Superior temporal gyrus (tissue), 1 donor: ENCODE measurements around the gene MAP4.
"Not testable (repeated sequence)": the region's sequence is repeated elsewhere in the genome, so short reads cannot be mapped to it uniquely, and the experiment has no call there.

Experiments
- DNase-seq: peaks from one replicate; pipeline ENCODE4 v3.0.0-alpha.2; 2016; ENCODE audit errors: extremely low spot score

The MAP4 gene

DNA sequence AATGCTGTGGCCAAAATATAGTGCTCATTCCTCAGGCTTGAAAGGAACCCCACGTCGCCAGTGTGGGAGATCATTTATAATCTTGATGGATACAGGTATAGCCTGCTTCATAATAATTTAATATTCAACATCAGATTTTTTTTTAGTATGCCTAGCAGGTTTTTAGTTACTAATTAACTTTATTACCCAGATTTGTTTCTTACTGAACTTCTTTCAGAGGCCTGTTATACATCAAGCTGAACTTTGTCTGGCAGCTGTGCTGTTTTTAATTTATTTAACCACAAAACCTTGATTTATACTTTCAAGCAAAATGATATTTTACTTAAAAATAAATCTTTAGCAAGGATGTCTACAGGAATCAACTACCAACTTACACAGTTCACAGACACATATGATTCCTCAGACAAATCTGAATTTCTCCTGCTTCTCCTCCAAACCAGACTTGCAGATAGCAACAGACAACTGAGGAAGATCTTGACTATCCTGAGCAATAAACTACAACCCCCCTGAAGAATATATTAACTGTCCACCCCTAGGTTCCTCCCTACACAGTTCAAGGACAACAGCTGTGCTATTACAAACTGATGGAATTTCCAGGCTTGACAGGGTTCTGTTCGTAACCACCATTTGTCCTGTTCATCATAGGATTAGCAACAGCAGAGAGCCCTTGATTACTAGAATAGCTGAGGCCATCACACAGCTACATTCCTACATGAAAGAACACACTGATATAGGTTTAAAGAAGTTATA, 610 bp downstream of the MAP4 start:
- DNase-seq, result peak; percentile 46

- no peak for DNase-seq
Measured at GRCh38 chr3:48014358-48014757, 1.9 kb downstream of the MAP4 start.

DNA sequence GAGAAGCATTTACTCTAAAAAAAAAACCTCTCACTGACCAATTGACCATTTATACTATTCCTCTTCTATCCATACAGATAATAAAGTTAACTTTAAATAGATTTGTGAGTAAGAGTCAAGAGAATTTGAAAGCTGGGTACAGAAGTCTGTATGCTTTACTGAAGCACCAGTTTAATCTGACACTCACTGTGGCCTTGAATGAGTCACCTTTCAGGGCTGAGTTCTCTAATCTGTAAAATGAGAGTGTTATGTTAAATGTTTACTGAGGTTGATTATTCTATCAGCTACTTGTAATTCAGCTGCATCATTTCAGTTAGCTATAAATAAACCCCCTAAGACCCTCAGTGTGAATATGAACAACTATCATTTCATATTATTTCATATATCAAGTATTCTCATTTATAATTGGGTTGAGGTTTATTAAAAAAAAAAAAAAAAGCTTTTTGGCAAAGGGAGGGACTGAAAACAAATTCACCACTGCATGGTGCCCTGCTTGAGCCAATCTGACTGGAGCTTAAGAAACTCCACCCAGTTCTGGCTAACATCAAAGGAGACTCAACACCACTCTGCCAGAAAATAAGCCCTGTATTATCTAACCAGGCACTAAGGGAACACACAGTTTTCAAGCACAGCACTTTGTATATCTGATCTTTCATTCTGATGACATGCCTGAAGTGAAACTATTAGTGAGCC, 2.8 kb downstream of the MAP4 start:
- DNase-seq, result no peak

DNA sequence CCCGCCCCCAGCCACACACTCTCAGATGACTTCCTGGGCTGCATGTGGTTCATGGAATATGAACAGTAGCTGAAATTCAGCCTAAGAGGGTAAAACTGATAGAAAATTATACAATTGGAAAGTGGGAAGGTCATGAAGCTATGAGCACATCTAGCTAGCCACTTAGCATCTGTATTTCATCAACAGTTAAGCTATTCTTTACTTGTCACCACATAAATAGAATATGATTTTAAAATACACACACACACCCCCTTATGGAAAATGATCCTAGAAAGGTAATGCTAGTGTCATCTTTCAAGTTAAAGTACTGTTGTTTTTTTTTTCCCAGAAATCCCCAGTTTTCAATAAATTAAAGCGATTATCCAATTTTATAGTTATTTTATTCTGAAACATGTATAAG, 3.6 kb downstream of the MAP4 start:
- DNase-seq, result no peak

GRCh38 chr3:48008066-48008465, 8.2 kb downstream of the MAP4 start:
- DNase-seq, result not testable (repeated sequence)

DNA sequence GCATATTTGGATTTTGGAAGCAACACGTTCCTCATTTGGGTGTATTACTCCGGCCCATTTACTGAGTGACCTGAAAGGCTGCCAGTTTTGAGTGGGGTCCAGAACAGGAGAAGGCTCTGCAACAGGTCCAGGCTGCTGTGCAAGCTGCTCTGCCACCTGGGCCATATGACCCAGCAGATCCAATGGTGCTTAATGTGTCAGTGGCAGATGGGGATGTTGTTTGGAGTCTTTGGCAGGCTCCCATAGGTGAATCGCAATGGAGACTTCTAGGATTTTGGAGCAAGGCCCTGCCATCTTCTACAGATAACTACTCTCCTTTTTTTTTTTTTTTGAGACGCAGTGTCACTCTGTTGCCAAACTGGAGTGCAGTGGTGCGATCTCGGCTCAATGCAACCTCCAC, 8.9 kb downstream of the MAP4 start:
- not testable (repeated sequence) for DNase-seq

GRCh38 chr3:48006794-48007193, 9.4 kb downstream of the MAP4 start:
- DNase-seq, result not testable (repeated sequence)

GRCh38 chr3:48004694-48005093, 11.5 kb downstream of the MAP4 start:
- no peak for DNase-seq

GRCh38 chr3:48002787-48003186, 13.4 kb downstream of the MAP4 start:
- no peak for DNase-seq

DNA sequence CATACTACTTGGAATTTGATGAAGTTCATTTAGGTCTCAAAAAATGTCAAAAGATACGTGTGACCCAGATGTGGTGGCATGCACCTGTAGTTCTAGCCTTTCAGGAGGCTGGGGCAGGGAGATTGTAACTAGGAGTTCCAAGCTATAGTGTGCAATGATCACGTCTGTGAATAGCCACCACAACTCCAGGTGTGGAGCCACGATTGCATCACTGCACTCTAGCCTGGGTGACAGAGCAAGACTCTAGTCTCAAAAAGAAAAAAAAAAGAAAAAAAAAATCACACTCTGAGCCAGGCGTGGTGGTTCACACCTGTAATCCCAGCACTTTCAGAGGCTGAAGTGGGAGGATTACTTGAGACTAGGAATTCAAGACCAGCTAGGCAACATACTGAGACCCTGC, 14.2 kb downstream of the MAP4 start:
- DNase-seq, result no peak

DNA sequence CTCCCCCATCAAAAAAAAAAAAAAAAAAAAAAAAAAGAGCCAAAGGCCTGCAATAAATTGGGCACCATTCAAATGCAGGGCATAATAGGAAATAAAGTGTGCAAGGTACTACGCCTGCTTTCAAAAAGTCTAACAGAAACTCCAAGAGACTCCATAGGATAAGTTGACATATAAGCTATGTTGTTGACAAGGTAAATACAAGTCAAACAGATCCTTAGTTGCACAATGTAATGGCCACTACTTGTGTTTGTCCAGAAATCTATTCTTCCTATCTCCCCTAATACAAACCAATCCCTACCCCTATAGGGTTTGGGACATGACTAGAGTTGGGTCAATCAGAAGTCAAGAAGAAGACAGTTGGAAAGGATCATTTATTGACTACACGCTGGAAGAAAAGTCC, 16.0 kb downstream of the MAP4 start:
- DNase-seq, result no peak

GRCh38 chr3:47996440-47996839, 19.8 kb downstream of the MAP4 start:
- no peak for DNase-seq

GRCh38 chr3:47994180-47994579, 22.0 kb downstream of the MAP4 start:
- DNase-seq, result no peak

- no peak for DNase-seq
Measured at GRCh38 chr3:47991341-47991740, 24.9 kb downstream of the MAP4 start.

- DNase-seq, result peak; percentile 95
Measured at GRCh38 chr3:47989981-47990440, 26.2 kb downstream of the MAP4 start.

GRCh38 chr3:47985381-47985780, 30.8 kb downstream of the MAP4 start:
- DNase-seq, result no peak

GRCh38 chr3:47984075-47984728, 32.0 kb downstream of the MAP4 start:
- DNase-seq, result no peak

DNA sequence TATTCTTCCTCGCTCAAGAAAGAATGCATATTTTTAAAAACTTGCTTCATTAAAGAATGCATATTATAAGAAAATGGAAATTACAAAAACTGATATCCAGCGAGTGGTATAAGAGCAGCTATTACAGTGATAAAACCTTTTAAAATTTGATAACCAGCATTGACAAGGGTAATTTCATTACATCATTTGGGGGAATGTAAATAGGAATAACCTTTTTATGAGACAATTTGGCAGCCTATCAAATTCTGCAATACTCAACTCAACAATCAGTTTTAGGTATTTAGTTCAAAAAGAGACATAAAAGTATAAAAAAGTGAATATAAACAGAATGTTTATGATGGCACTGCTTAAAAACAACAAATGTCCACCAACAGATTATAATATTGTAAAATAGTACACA, 35.4 kb downstream of the MAP4 start:
- DNase-seq, result no peak

GRCh38 chr3:47979070-47979469, 37.1 kb downstream of the MAP4 start:
- no peak for DNase-seq

- no peak for DNase-seq
Measured at GRCh38 chr3:47978386-47978785, 37.8 kb downstream of the MAP4 start.

- DNase-seq, result no peak
Measured at GRCh38 chr3:47976135-47976732, 40.0 kb downstream of the MAP4 start.

DNA sequence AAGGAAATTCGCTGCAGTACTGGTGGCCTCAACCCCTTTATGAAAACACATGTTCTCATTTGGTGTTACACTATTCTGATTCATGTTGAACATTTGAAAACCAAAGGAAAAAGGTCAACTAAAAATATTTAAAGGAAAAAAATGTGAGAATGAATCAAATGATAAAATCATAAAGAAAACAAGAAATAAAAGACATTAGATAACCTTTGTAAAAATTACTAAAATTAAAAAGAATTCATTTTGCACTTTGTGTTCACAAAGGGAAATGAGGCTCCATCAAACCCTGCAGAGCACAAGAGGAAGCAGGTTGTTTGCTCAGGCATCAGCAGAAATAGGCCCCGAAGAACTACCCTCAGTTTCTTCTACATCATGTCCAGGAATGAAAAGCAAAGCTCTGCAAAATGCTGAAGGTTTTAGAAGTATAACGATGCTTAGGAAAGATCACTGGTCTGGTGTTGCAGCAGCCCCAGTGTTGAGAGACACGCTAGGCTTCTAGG, 41.2 kb downstream of the MAP4 start:
- no peak for DNase-seq
